PC-9 (cell line): ENCODE measurements around the gene TRMT1. TPM values are rescaled to one million over a fixed set of nuclear protein-coding genes. Genes with fewer than 3 reads are reported as not detected.

Experiments used
- BruUV-seq: library from RNA; stranded (reverse); fragments of 400-500 nt; replicated peaks from 2 replicates; lab custom pipeline; 2021; lab: Mats Ljungman, UMichigan
- CTCF ChIA-PET: fragments of 300-600 bp; sonication (Branson Sonifier 250); formaldehyde crosslinking; loops from one replicate; lab custom pipeline; 2022; ENCODE audit warnings: antibody characterized with exemption; lab: Charles Lee
- POLR2A ChIA-PET: fragments of 300-600 bp; sonication (Branson Sonifier 250); formaldehyde crosslinking; loops from one replicate; lab custom pipeline; 2022; ENCODE audit warnings: antibody characterized with exemption; ENCODE audit not compliant: unreplicated experiment; lab: Charles Lee
- DNase-seq, 2 experiments: peaks; one replicate each; pipeline versions ENCODE4 v3.0.0 to v3.0.0-alpha.2; 2015 to 2022; ENCODE audit warnings: mixed read lengths in 1 of 2
- H2AFZ ChIP-seq: fragments of 200-600 bp; sonication (generic); 2 replicates; pipeline ENCODE4 v1.8.1; 2017; ENCODE audit warnings: antibody characterized with exemption
- H3F3A ChIP-seq: fragments of 200-600 bp; sonication (generic); 2 replicates; pipeline ENCODE4 v1.8.1; 2017; ENCODE audit warnings: antibody characterized with exemption, mild to moderate bottlenecking, low read depth; ENCODE audit not compliant: insufficient read depth
- H3K27ac ChIP-seq: fragments of 200-600 bp; sonication (generic); 2 replicates; pipeline ENCODE4 v1.6.1; 2016; ENCODE audit warnings: mixed run types
- H3K27me3 ChIP-seq: fragments of 200-600 bp; sonication (generic); 2 replicates; pipeline ENCODE4 v1.6.1; 2016; ENCODE audit warnings: low read depth, mixed run types; ENCODE audit not compliant: insufficient read depth
- H3K36me3 ChIP-seq: fragments of 200-600 bp; sonication (generic); 2 replicates; pipeline ENCODE4 v1.6.1; 2016; ENCODE audit warnings: low read depth, mixed run types
- H3K4me1 ChIP-seq: fragments of 200-600 bp; sonication (generic); replicated peaks from 2 replicates; pipeline ENCODE4 v1.6.1; 2016; ENCODE audit warnings: mixed run types; ENCODE audit not compliant: insufficient read depth
- H3K4me2 ChIP-seq: fragments of 200-600 bp; sonication (generic); 2 replicates; pipeline ENCODE4 v1.6.1; 2017; ENCODE audit warnings: mixed run types
- H3K4me3 ChIP-seq: fragments of 200-600 bp; sonication (generic); 2 replicates; pipeline ENCODE4 v1.6.1; 2016; ENCODE audit warnings: mixed run types
- H3K79me2 ChIP-seq: fragments of 200-600 bp; sonication (generic); 2 replicates; pipeline ENCODE4 v1.6.1; 2017; ENCODE audit warnings: low read depth, mixed run types
- H3K9me2 ChIP-seq: fragments of 200-600 bp; sonication (generic); 2 replicates; pipeline ENCODE4 v1.8.1; 2017; ENCODE audit warnings: mild to moderate bottlenecking; ENCODE audit not compliant: insufficient read depth
- H3K9me3 ChIP-seq: fragments of 200-600 bp; sonication (generic); 2 replicates; pipeline ENCODE4 v1.8.1; 2016; ENCODE audit warnings: low read depth; ENCODE audit not compliant: insufficient read depth
- H4K20me1 ChIP-seq: fragments of 200-600 bp; sonication (generic); 2 replicates; pipeline ENCODE4 v1.8.1; 2017; ENCODE audit not compliant: insufficient read depth
- CTCF ChIP-seq: fragments of 200-600 bp; sonication (generic); conservative IDR thresholded peaks from 2 replicates; pipeline ENCODE4 v1.6.1; 2017; ENCODE audit warnings: mixed run types, antibody characterized with exemption, mild to moderate bottlenecking, moderate library complexity
- EZH2 ChIP-seq: fragments of 200-600 bp; sonication (generic); IDR thresholded peaks from 2 replicates; pipeline ENCODE4 v1.8.0; 2017; ENCODE audit warnings: antibody characterized with exemption, low read depth
- intact Hi-C: fragments of 100-400 bp; cut with micrococcal nuclease; formaldehyde crosslinking; loops from one replicate; pipeline ENCODE4 v1.10.0; 2022; ENCODE audit not compliant: unreplicated experiment
- total RNA-seq: library from RNA; stranded (reverse); gene quantifications from 2 replicates; pipeline ENCODE4 v1.2.3, GENCODE V29; 2021

TRMT1 gene
- total RNA-seq, 1 experiment from 2014 or later: 44.1 TPM

DNA sequence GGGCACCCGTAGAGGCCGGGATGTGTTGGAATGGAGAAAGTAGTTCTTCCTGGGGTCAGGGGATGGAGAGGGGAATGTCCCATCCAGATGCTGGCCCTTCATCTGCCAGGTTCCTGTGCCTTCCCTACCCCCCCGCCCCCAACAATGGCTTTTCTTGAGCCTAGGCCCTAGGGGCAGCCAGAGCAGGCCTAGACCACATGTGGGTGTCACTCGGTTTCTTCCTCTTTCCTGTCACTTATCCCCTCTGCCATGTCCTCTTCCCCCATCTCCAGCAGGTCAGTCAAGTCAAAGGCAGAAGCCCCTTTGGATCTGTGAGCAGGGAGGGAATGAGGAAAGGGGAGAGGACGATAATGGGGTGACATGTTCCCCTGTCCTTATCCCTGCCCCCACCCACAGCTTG is 50.3 kb downstream of the TRMT1 start:
- intact Hi-C loops: no loop called here
- H3K27ac ChIP-seq: no peak overlapping the region
- CTCF ChIA-PET: interaction anchor here (0.5 kb wide), 1 partner anchor 211 kb away, joined by 5 read pairs; no protein-coding TSS in a partner anchor
- no peaks in the 10 kb centered on the region for H3K9me3 ChIP-seq
- H3K27me3 ChIP-seq: peaks cover 67% of the 10 kb centered on the region
- H3K79me2 ChIP-seq: no peaks in the 10 kb centered on the region
- H3K36me3 ChIP-seq: no peaks in the 10 kb centered on the region
- no peaks in the 10 kb centered on the region for H3F3A ChIP-seq
- H2AFZ ChIP-seq: no peak overlapping the region
- TF ChIP-seq CTCF: no peak
- no peak for TF ChIP-seq EZH2
- H3K4me2 ChIP-seq: no peak overlapping the region
- H4K20me1 ChIP-seq: no peaks in the 10 kb centered on the region
- BruUV-seq: no TSS peak
- DNase-seq: no peak
- H3K4me3 ChIP-seq: no peak overlapping the region
- no peaks in the 10 kb centered on the region for H3K9me2 ChIP-seq
- POLR2A ChIA-PET: no interaction called here
- H3K4me1 ChIP-seq: peaks cover under 1% of the 10 kb centered on the region; the same call in 1 of the 2 replicates

GRCh38 chr19:13064092-13064489 is 52.4 kb downstream of the TRMT1 start:
- Histone ChIP-seq H3K4me3 (no peak overlapping the region), H3K4me2 (no peak overlapping the region), H2AFZ (no peak overlapping the region), H3K79me2 (no peaks in the 10 kb centered on the region), H3K9me2 (no peaks in the 10 kb centered on the region), H3K27me3 (peaks cover 54% of the 10 kb centered on the region), H3K27ac (no peak overlapping the region), H3K36me3 (no peaks in the 10 kb centered on the region), H3K9me3 (no peaks in the 10 kb centered on the region), H4K20me1 (no peaks in the 10 kb centered on the region; the same call in 1 of the 2 replicates), H3K4me1 (peaks cover 5% of the 10 kb centered on the region; the same call in 1 of the 2 replicates), H3F3A (no peaks in the 10 kb centered on the region)
- ChIA-PET POLR2A (no interaction called here), CTCF (interaction anchor here (0.6 kb wide), 2 partner anchors 12 to 191 kb away, joined by 3 to 8 read pairs; no protein-coding TSS in a partner anchor)
- BruUV-seq: no TSS peak
- DNase-seq: no peak
- intact Hi-C loops: no loop called here
- TF ChIP-seq CTCF: no peak
- TF ChIP-seq EZH2: no peak

GRCh38 chr19:13063461-13064091 is 53.0 kb downstream of the TRMT1 start:
- DNase-seq: no peak
- H2AFZ ChIP-seq: no peak overlapping the region
- CTCF ChIA-PET: interaction anchor here (0.6 to 0.7 kb wide), 3 partner anchors 12 to 199 kb away, joined by 3 to 8 read pairs (median 4); no protein-coding TSS in a partner anchor
- no TSS peak for BruUV-seq
- H3K4me1 ChIP-seq: peaks cover 5% of the 10 kb centered on the region; the same call in 1 of the 2 replicates
- peaks cover 54% of the 10 kb centered on the region for H3K27me3 ChIP-seq
- TF ChIP-seq EZH2 (no peak), CTCF (no peak)
- H3K79me2 ChIP-seq: no peaks in the 10 kb centered on the region
- POLR2A ChIA-PET: no interaction called here
- H3K36me3 ChIP-seq: no peaks in the 10 kb centered on the region
- no peaks in the 10 kb centered on the region for H3K9me3 ChIP-seq
- H3F3A ChIP-seq: no peaks in the 10 kb centered on the region
- no peak overlapping the region for H3K4me2 ChIP-seq
- no peak overlapping the region for H3K27ac ChIP-seq
- intact Hi-C loops: no loop called here
- no peaks in the 10 kb centered on the region for H3K9me2 ChIP-seq
- H3K4me3 ChIP-seq: no peak overlapping the region
- no peaks in the 10 kb centered on the region; the same call in 1 of the 2 replicates for H4K20me1 ChIP-seq
